MCF 10A (cell line): ENCODE results near the gene SGTA. TPM values are rescaled to one million over a fixed set of nuclear protein-coding genes. Genes with fewer than 3 reads are reported as not detected.

Experiments
- BruUV-seq: library from RNA; stranded (reverse); fragments of 400-500 nt; replicated peaks from 2 replicates; lab custom pipeline; 2021; lab: Mats Ljungman, UMichigan
- CTCF ChIA-PET: fragments of 300-600 bp; sonication (Branson Sonifier 250); formaldehyde crosslinking; extraction: SDS; loops from one replicate; lab custom pipeline; 2021; ENCODE audit warnings: antibody characterized with exemption, inconsistent platforms; lab: Yijun Ruan, JAX
- POLR2A ChIA-PET: fragments of 300-600, 350-650 bp; sonication (Branson Sonifier 250); formaldehyde crosslinking; extraction: SDS; loops from one replicate; lab custom pipeline; 2020; ENCODE audit warnings: antibody characterized with exemption, inconsistent platforms; lab: Yijun Ruan, JAX
- DNase-seq: peaks from one replicate; pipeline ENCODE4 v3.0.0-alpha.2; 2018; ENCODE audit not compliant: unreplicated experiment
- H3K27ac Mint-ChIP-seq: one replicate; pipeline ENCODE4 v1.8.0; 2022; ENCODE audit warnings: mild to moderate bottlenecking, low read depth, mixed read lengths; ENCODE audit not compliant: unreplicated experiment
- H3K27me3 Mint-ChIP-seq: one replicate; pipeline ENCODE4 v1.8.0; 2022; ENCODE audit warnings: mixed read lengths; ENCODE audit not compliant: insufficient read depth, unreplicated experiment
- H3K36me3 Mint-ChIP-seq: one replicate; pipeline ENCODE4 v1.8.0; 2022; ENCODE audit warnings: mild to moderate bottlenecking, moderate library complexity, mixed read lengths; ENCODE audit not compliant: insufficient read depth, unreplicated experiment
- H3K4me1 Mint-ChIP-seq: one replicate; pipeline ENCODE4 v1.8.0; 2022; ENCODE audit warnings: mixed read lengths; ENCODE audit not compliant: insufficient read depth, unreplicated experiment
- H3K4me3 Mint-ChIP-seq: one replicate; pipeline ENCODE4 v1.8.0; 2022; ENCODE audit warnings: mild to moderate bottlenecking, moderate library complexity, mixed read lengths; ENCODE audit not compliant: unreplicated experiment
- H3K9me3 Mint-ChIP-seq: one replicate; pipeline ENCODE4 v1.8.0; 2022; ENCODE audit warnings: mixed read lengths; ENCODE audit not compliant: unreplicated experiment
- CTCF ChIP-seq: fragments of 200-600 bp; IDR thresholded peaks from one replicate; pipeline ENCODE4 v1.8.0; 2022; ENCODE audit warnings: antibody characterized with exemption, mild to moderate bottlenecking; ENCODE audit not compliant: unreplicated experiment
- intact Hi-C: fragments of 100-400 bp; cut with micrococcal nuclease; formaldehyde crosslinking; loops from 2 replicates; pipeline ENCODE4 v1.14.1; 2022
- total RNA-seq: library from RNA; stranded (reverse); gene quantifications from 2 replicates; pipeline ENCODE4 v1.2.3, GENCODE V29; 2022

The SGTA gene
- total RNA-seq, 1 experiment from 2014 or later = 66.6 TPM

- DNase-seq = no peak
- intact Hi-C loops = no loop called here
- no peak overlapping the region for H3K4me3 Mint-ChIP-seq
- no TSS peak for BruUV-seq
- H3K36me3 Mint-ChIP-seq = peaks cover 15% of the 10 kb centered on the region
- ChIA-PET POLR2A (no interaction called here), CTCF (interaction anchor here (1.0 kb wide), 1 partner anchor 164 kb away, joined by 3 read pairs; no protein-coding TSS in a partner anchor)
- no peak for TF ChIP-seq CTCF
- no peaks in the 10 kb centered on the region for H3K27me3 Mint-ChIP-seq
- H3K4me1 Mint-ChIP-seq = no peaks in the 10 kb centered on the region
- no peak overlapping the region for H3K27ac Mint-ChIP-seq
- no peaks in the 10 kb centered on the region for H3K9me3 Mint-ChIP-seq
Observed at GRCh38 chr19:2811735-2812413, 28.8 kb upstream of the SGTA start.

- ChIA-PET POLR2A (no interaction called here), CTCF (interaction anchor here (1.0 kb wide), 1 partner anchor 163 kb away, joined by 3 read pairs; no protein-coding TSS in a partner anchor)
- no peak overlapping the region for H3K4me3 Mint-ChIP-seq
- BruUV-seq = no TSS peak
- no peak for TF ChIP-seq CTCF
- no peaks in the 10 kb centered on the region for H3K27me3 Mint-ChIP-seq
- H3K27ac Mint-ChIP-seq = no peak overlapping the region
- H3K4me1 Mint-ChIP-seq = no peaks in the 10 kb centered on the region
- H3K9me3 Mint-ChIP-seq = no peaks in the 10 kb centered on the region
- no peak for DNase-seq
- peaks cover 15% of the 10 kb centered on the region for H3K36me3 Mint-ChIP-seq
- intact Hi-C loops = no loop called here
Observed at GRCh38 chr19:2811221-2811722, 28.2 kb upstream of the SGTA start.

- no peaks in the 10 kb centered on the region for H3K27me3 Mint-ChIP-seq
- H3K9me3 Mint-ChIP-seq = no peaks in the 10 kb centered on the region
- H3K4me3 Mint-ChIP-seq = no peak overlapping the region
- H3K27ac Mint-ChIP-seq = no peak overlapping the region
- no peak for DNase-seq
- BruUV-seq = no TSS peak
- CTCF ChIA-PET = interaction anchor here (0.6 kb wide), 1 partner anchor 63 kb away, joined by 3 read pairs; no protein-coding TSS in a partner anchor
- POLR2A ChIA-PET = interaction anchor here (0.6 kb wide), 1 partner anchor 31 kb away, joined by 3 read pairs; no protein-coding TSS in a partner anchor
- H3K36me3 Mint-ChIP-seq = peaks cover 18% of the 10 kb centered on the region
- intact Hi-C loops = no loop called here
- no peaks in the 10 kb centered on the region for H3K4me1 Mint-ChIP-seq
- no peak for TF ChIP-seq CTCF
Observed at GRCh38 chr19:2810141-2811091, 27.3 kb upstream of the SGTA start.
